Caco-2 (cell line): ENCODE results near the gene DROSHA. TPM values are rescaled to one million over a fixed set of nuclear protein-coding genes. Genes with fewer than 3 reads are reported as not detected.

ENCODE experiments used
- BruUV-seq: library from RNA; stranded (reverse); fragments of 400-500 nt; replicated peaks from 2 replicates; lab custom pipeline; 2021; lab: Mats Ljungman, UMichigan
- CTCF ChIA-PET: fragments of 300-600 bp; sonication (Branson Sonifier 250); formaldehyde crosslinking; loops from one replicate; lab custom pipeline; 2022; ENCODE audit warnings: antibody characterized with exemption; lab: Charles Lee
- POLR2A ChIA-PET: fragments of 300-600 bp; sonication (Branson Sonifier 250); formaldehyde crosslinking; loops from one replicate; lab custom pipeline; 2022; ENCODE audit warnings: antibody characterized with exemption; lab: Charles Lee
- DNase-seq, 2 experiments: peaks; one replicate each; pipeline versions ENCODE4 v3.0.0 to v3.0.0-alpha.2; 2020 to 2022
- H3K27me3 ChIP-seq: replicated peaks from 2 replicates; pipeline ENCODE4 v1.6.0; 2011; ENCODE audit warnings: low read length; ENCODE audit not compliant: control insufficient read depth, insufficient read depth
- H3K36me3 ChIP-seq: 2 replicates; pipeline ENCODE4 v1.5.1; 2011; ENCODE audit warnings: low read length; ENCODE audit not compliant: control insufficient read depth, insufficient read depth
- H3K4me1 ChIP-seq: fragments of 250-450 bp; sonication (Bioruptor Pico); 2 replicates; pipeline ENCODE4 v1.5.1; 2020; ENCODE audit warnings: mild to moderate bottlenecking
- H3K4me3 ChIP-seq: 2 replicates; pipeline ENCODE4 v1.5.1; 2011; ENCODE audit warnings: low read depth, mild to moderate bottlenecking, control low read depth, low read length
- H3K9me3 ChIP-seq: fragments of 250-450 bp; sonication (Bioruptor Pico); 2 replicates; pipeline ENCODE4 v1.5.1; 2020; ENCODE audit warnings: mild to moderate bottlenecking, moderate library complexity
- H3K27ac Mint-ChIP-seq: one replicate; pipeline ENCODE4 v1.8.0; 2022; ENCODE audit warnings: mixed read lengths; ENCODE audit not compliant: unreplicated experiment
- H3K27me3 Mint-ChIP-seq: one replicate; pipeline ENCODE4 v1.8.0; 2022; ENCODE audit warnings: mixed read lengths; ENCODE audit not compliant: insufficient read depth, unreplicated experiment
- H3K36me3 Mint-ChIP-seq: one replicate; pipeline ENCODE4 v1.8.0; 2022; ENCODE audit warnings: mild to moderate bottlenecking, mixed read lengths; ENCODE audit not compliant: insufficient read depth, unreplicated experiment
- H3K4me1 Mint-ChIP-seq: one replicate; pipeline ENCODE4 v1.8.0; 2022; ENCODE audit warnings: low read depth, mixed read lengths; ENCODE audit not compliant: unreplicated experiment
- H3K4me3 Mint-ChIP-seq: one replicate; pipeline ENCODE4 v1.8.0; 2022; ENCODE audit warnings: mild to moderate bottlenecking, moderate library complexity, mixed read lengths; ENCODE audit not compliant: unreplicated experiment
- H3K9me3 Mint-ChIP-seq: one replicate; pipeline ENCODE4 v1.8.0; 2022; ENCODE audit warnings: mixed read lengths; ENCODE audit not compliant: unreplicated experiment
- CTCF ChIP-seq, 2 experiments: fragments of 200-600 bp in 1 of 2; IDR thresholded peaks; 1 replicate in 1 of 2; 2 replicates in 1 of 2; pipeline versions ENCODE4 v1.5.1 to v1.8.0; 2011 to 2022; ENCODE audit warnings: antibody characterized with exemption in 1 of 2, control low read depth in 1 of 2, inconsistent platforms in 1 of 2, low read depth in 1 of 2, low read length in 1 of 2, mild to moderate bottlenecking in 1 of 2, moderate library complexity in 1 of 2; ENCODE audit not compliant: insufficient read depth in 1 of 2, severe bottlenecking in 1 of 2, unreplicated experiment in 1 of 2
- intact Hi-C: fragments of 100-400 bp; cut with micrococcal nuclease; formaldehyde crosslinking; loops from one replicate; pipeline ENCODE4 v1.10.0; 2022; ENCODE audit not compliant: unreplicated experiment
- total RNA-seq: library from RNA; stranded (reverse); gene quantifications from 2 replicates; pipeline ENCODE4 v1.2.3, GENCODE V29; 2022

Gene DROSHA
- total RNA-seq, 1 experiment from 2014 or later: 88.4 TPM

GRCh38 chr5:31381299-31381698, 150.6 kb downstream of the DROSHA start:
- Histone ChIP-seq H3K36me3 (no peaks in the 10 kb centered on the region), H3K4me1 (no peaks in the 10 kb centered on the region), H3K27me3 (no peaks in the 10 kb centered on the region), H3K4me3 (no peak overlapping the region), H3K9me3 (no peaks in the 10 kb centered on the region)
- Mint-ChIP-seq H3K36me3 (no peaks in the 10 kb centered on the region), H3K4me1 (no peaks in the 10 kb centered on the region), H3K9me3 (no peaks in the 10 kb centered on the region), H3K27me3 (peaks cover 9% of the 10 kb centered on the region), H3K4me3 (no peak overlapping the region), H3K27ac (no peak overlapping the region)
- intact Hi-C loops: no loop called here
- CTCF ChIA-PET: no interaction called here
- POLR2A ChIA-PET: no interaction called here
- TF ChIP-seq CTCF (IDR thresholded peaks at IDR 0.05; ENCODE audit: insufficient read depth in 1 of 2, low read depth in 1 of 2, low read length in 1 of 2, severe bottlenecking in 1 of 2, unreplicated experiment in 1 of 2): no peak
- no TSS peak for BruUV-seq
- no peak for DNase-seq

- TF ChIP-seq CTCF (IDR thresholded peaks at IDR 0.05; ENCODE audit: insufficient read depth in 1 of 2, low read depth in 1 of 2, low read length in 1 of 2, severe bottlenecking in 1 of 2, unreplicated experiment in 1 of 2): no peak
- no peaks in the 10 kb centered on the region for H3K9me3 ChIP-seq
- no peaks in the 10 kb centered on the region for H3K27me3 ChIP-seq
- H3K4me1 Mint-ChIP-seq: no peaks in the 10 kb centered on the region
- BruUV-seq: no TSS peak
- H3K4me1 ChIP-seq: no peaks in the 10 kb centered on the region
- peaks cover 9% of the 10 kb centered on the region for H3K27me3 Mint-ChIP-seq
- H3K36me3 Mint-ChIP-seq: no peaks in the 10 kb centered on the region
- no peaks in the 10 kb centered on the region for H3K36me3 ChIP-seq
- no peak overlapping the region for H3K4me3 Mint-ChIP-seq
- intact Hi-C loops: no loop called here
- no peak overlapping the region for H3K4me3 ChIP-seq
- H3K27ac Mint-ChIP-seq: no peak overlapping the region
- POLR2A ChIA-PET: no interaction called here
- CTCF ChIA-PET: no interaction called here
- DNase-seq: no peak
- H3K9me3 Mint-ChIP-seq: no peaks in the 10 kb centered on the region
Measured at GRCh38 chr5:31380049-31380448, 151.8 kb downstream of the DROSHA start.

GRCh38 chr5:31378838-31379237, 153.1 kb downstream of the DROSHA start:
- CTCF ChIA-PET: no interaction called here
- H3K27me3 ChIP-seq: no peaks in the 10 kb centered on the region
- POLR2A ChIA-PET: no interaction called here
- no peaks in the 10 kb centered on the region for H3K9me3 ChIP-seq
- no peak overlapping the region for H3K4me3 ChIP-seq
- no TSS peak for BruUV-seq
- no peaks in the 10 kb centered on the region for H3K4me1 Mint-ChIP-seq
- no peaks in the 10 kb centered on the region for H3K4me1 ChIP-seq
- no peaks in the 10 kb centered on the region for H3K9me3 Mint-ChIP-seq
- intact Hi-C loops: no loop called here
- no peak overlapping the region for H3K27ac Mint-ChIP-seq
- H3K36me3 ChIP-seq: no peaks in the 10 kb centered on the region
- no peaks in the 10 kb centered on the region for H3K36me3 Mint-ChIP-seq
- no peak overlapping the region for H3K4me3 Mint-ChIP-seq
- peaks cover 9% of the 10 kb centered on the region for H3K27me3 Mint-ChIP-seq
- DNase-seq: no peak
- no peak for TF ChIP-seq CTCF (IDR thresholded peaks at IDR 0.05; ENCODE audit: insufficient read depth in 1 of 2, low read depth in 1 of 2, low read length in 1 of 2, severe bottlenecking in 1 of 2, unreplicated experiment in 1 of 2)
